Tibial nerve (tissue), 3 donors: Measurements from ENCODE around the gene MED13L.

Source experiments
- CTCF ChIP-seq, 5 experiments: fragments of 200-600 bp in 3 of 5; fragments of 450-650 bp in 2 of 5; sonication (generic) in 3 of 5; IDR thresholded peaks; one replicate each; pipeline ENCODE4 v1.5.1; 2016 to 2019; ENCODE audit warnings: antibody characterized with exemption in 5 of 5, mild to moderate bottlenecking in 3 of 5, moderate library complexity in 2 of 5
- POLR2A ChIP-seq, 2 donors: fragments of 450-650 bp; IDR thresholded peaks; one replicate each; pipeline ENCODE4 v1.6.1; 2017; ENCODE audit warnings: antibody characterized with exemption in 2 of 2, mild to moderate bottlenecking in 2 of 2, moderate library complexity in 2 of 2

GRCh38 chr12:116140529-116140928 is 137.0 kb downstream of the MED13L start:
- TF ChIP-seq POLR2A (IDR thresholded peaks at IDR 0.05) = no peak
- no peak for TF ChIP-seq CTCF (IDR thresholded peaks at IDR 0.05)
